HepG2 (cell line): ENCODE data around the gene ZNF506. TPM values are rescaled to one million over a fixed set of nuclear protein-coding genes. Genes with fewer than 3 reads are reported as not detected.

ENCODE experiments used
- ARHGAP35 ChIP-seq: sonication (generic); formaldehyde crosslinking; IDR thresholded peaks from 2 replicates; pipeline ENCODE4 v1.9.0; 2022; ENCODE audit warnings: mild to moderate bottlenecking, inconsistent platforms, moderate library complexity, missing genetic modification reagents, borderline replicate concordance
- ETV6 ChIP-seq: sonication (generic); formaldehyde crosslinking; conservative IDR thresholded peaks from 2 replicates; pipeline ENCODE4 v1.4.0; 2020; ENCODE audit warnings: missing genetic modification reagents
- HNRNPLL ChIP-seq: fragments of 200-400 bp; formaldehyde crosslinking; IDR thresholded peaks from 2 replicates; pipeline ENCODE4 v1.6.1; 2017; ENCODE audit warnings: mild to moderate bottlenecking, low read depth, low read length; ENCODE audit not compliant: poor library complexity, severe bottlenecking
- IRF2 ChIP-seq: IDR thresholded peaks from 2 replicates; pipeline ENCODE4 v1.6.1; 2018; ENCODE audit warnings: missing genetic modification reagents, missing compliant biosample characterization
- KDM6A ChIP-seq: IDR thresholded peaks from 2 replicates; pipeline ENCODE4 v1.6.1; 2016; ENCODE audit warnings: low read depth
- MYPOP ChIP-seq: sonication (generic); formaldehyde crosslinking; IDR thresholded peaks from 2 replicates; pipeline ENCODE4 v1.8.1; 2023; ENCODE audit warnings: mild to moderate bottlenecking, moderate library complexity, missing genetic modification reagents
- NFIC ChIP-seq: IDR thresholded peaks from 2 replicates; pipeline ENCODE4 v1.6.1; 2012; ENCODE audit warnings: mild to moderate bottlenecking, low read length, inconsistent platforms
- PAWR ChIP-seq: sonication (generic); formaldehyde crosslinking; IDR thresholded peaks from 2 replicates; pipeline ENCODE4 v1.4.0; 2020; ENCODE audit warnings: missing genetic modification reagents, mild to moderate bottlenecking, borderline replicate concordance
- RORA ChIP-seq: sonication (generic); formaldehyde crosslinking; IDR thresholded peaks from 2 replicates; pipeline ENCODE4 v1.5.0; 2020; ENCODE audit warnings: mild to moderate bottlenecking, missing genetic modification reagents, moderate library complexity
- SOX5 ChIP-seq: IDR thresholded peaks from 2 replicates; pipeline ENCODE4 v1.6.1; 2016; ENCODE audit warnings: borderline replicate concordance
- SOX6 ChIP-seq, 2 experiments: fragments of 450-650 bp in 1 of 2; sonication (generic) in 1 of 2; formaldehyde crosslinking in 1 of 2; IDR thresholded peaks; 2 replicates each; pipeline versions ENCODE4 v1.4.0 to v1.6.1; 2017 to 2020; ENCODE audit warnings: antibody characterized with exemption in 1 of 2, mild to moderate bottlenecking in 1 of 2, missing genetic modification reagents in 1 of 2
- SRY ChIP-seq: sonication (generic); formaldehyde crosslinking; IDR thresholded peaks from 2 replicates; pipeline ENCODE4 v1.8.0; 2022; ENCODE audit warnings: mild to moderate bottlenecking, missing genetic modification reagents
- TAF1 ChIP-seq: sonication (generic); formaldehyde crosslinking; IDR thresholded peaks from 2 replicates; pipeline ENCODE4 v1.4.0; 2020; ENCODE audit warnings: missing genetic modification reagents
- THAP11 ChIP-seq: IDR thresholded peaks from 2 replicates; pipeline ENCODE4 v1.6.1; 2016; ENCODE audit warnings: missing biosample characterization, missing genetic modification reagents
- TP53 ChIP-seq: sonication (generic); formaldehyde crosslinking; conservative IDR thresholded peaks from 2 replicates; pipeline ENCODE4 v1.4.0; 2020; ENCODE audit warnings: missing genetic modification reagents
- ZKSCAN8 ChIP-seq: IDR thresholded peaks from 2 replicates; pipeline ENCODE4 v1.6.1; 2016; ENCODE audit warnings: borderline replicate concordance, missing genetic modification reagents, missing compliant biosample characterization
- ZNF101 ChIP-seq: sonication (generic); formaldehyde crosslinking; IDR thresholded peaks from 2 replicates; pipeline ENCODE4 v1.4.0; 2020; ENCODE audit warnings: mild to moderate bottlenecking, low read depth, missing genetic modification reagents, borderline replicate concordance
- ZNF180 ChIP-seq: sonication (generic); formaldehyde crosslinking; IDR thresholded peaks from 2 replicates; pipeline ENCODE4 v1.4.0; 2020; ENCODE audit warnings: low read depth, missing genetic modification reagents, borderline replicate concordance
- ZNF232 ChIP-seq: sonication (generic); formaldehyde crosslinking; IDR thresholded peaks from 2 replicates; pipeline ENCODE4 v1.4.0; 2020; ENCODE audit warnings: missing genetic modification reagents, borderline replicate concordance
- ZNF646 ChIP-seq: sonication (generic); formaldehyde crosslinking; IDR thresholded peaks from 2 replicates; pipeline ENCODE4 v1.9.0; 2021; ENCODE audit warnings: mild to moderate bottlenecking, missing genetic modification reagents
- ZNF839 ChIP-seq: sonication (generic); formaldehyde crosslinking; IDR thresholded peaks from 2 replicates; pipeline ENCODE4 v1.4.0; 2020; ENCODE audit warnings: missing genetic modification reagents, mild to moderate bottlenecking, borderline replicate concordance
- ZNF850 ChIP-seq: sonication (generic); formaldehyde crosslinking; conservative IDR thresholded peaks from 2 replicates; pipeline ENCODE4 v1.9.0; 2021; ENCODE audit warnings: mild to moderate bottlenecking, missing genetic modification reagents
- polyA plus RNA-seq, 8 experiments: library from polyadenylated mRNA; depleted of rRNA in 3 of 8; stranded (reverse) in 7 of 8; unstranded in 1 of 8; fragments of >200 nt; fragmentation: Illumina TruSeq in 4 of 8; extraction: Trizol in 4 of 8; gene quantifications; 2 replicates each; pipeline versions ENCODE4 v1.2.1 to v1.2.3, GENCODE V29; 2011 to 2016; ENCODE audit warnings: low read depth in 4 of 8, missing spikeins in 1 of 8, mixed read lengths in 1 of 8; ENCODE audit not compliant: insufficient read depth in 1 of 8
- total RNA-seq, 5 experiments: library from RNA; depleted of rRNA; stranded (reverse); fragments of >200 nt; fragmentation: Illumina TruSeq; extraction: Trizol; gene quantifications; 2 replicates each; pipeline ENCODE4 v1.2.3, GENCODE V29; 2016; ENCODE audit warnings: low read depth in 1 of 5

ZNF506 gene
- total and polyA plus RNA-seq, 2 of the 13 experiments (the other 11 are each of a cell fraction or from before 2014, with no cell fraction given): not detected

GRCh38 chr19:19865750-19866610, 44.4 kb upstream of the ZNF506 start, which contains the start of gene ZNF253 (continued):
- peak; percentile 21; the same call in 1 of the 2 replicates for TF ChIP-seq ZNF232
- no peak for TF ChIP-seq KDM6A (CRISPR knock-in tag)
- TF ChIP-seq ARHGAP35 (CRISPR knock-in tag): no peak; the same call in 1 of the 2 replicates
- no peak for TF ChIP-seq SRY (CRISPR knock-in tag)
- peak; percentile 65; the same call in 1 of the 2 replicates for TF ChIP-seq MYPOP (CRISPR knock-in tag)
- peak; percentile 91 for TF ChIP-seq TAF1 (CRISPR knock-in tag)
- no peak for TF ChIP-seq ZNF180
- TF ChIP-seq TP53 (CRISPR knock-in tag): no peak
- no peak for TF ChIP-seq HNRNPLL
- 0 out of 2 replicates have a peak, but pooled peaks have one; percentile 8 for TF ChIP-seq SOX5 (CRISPR knock-in tag)
- TF ChIP-seq ETV6: 0 out of 2 replicates have a peak, but pooled peaks have one; percentile 25
- peak; percentile 53; the same call in 1 of the 2 replicates for TF ChIP-seq THAP11 (CRISPR knock-in tag)
- TF ChIP-seq ZNF646: no peak
- 0 out of 2 replicates have a peak, but pooled peaks have one; percentile 78 for TF ChIP-seq ZNF101 (CRISPR knock-in tag)
- TF ChIP-seq NFIC: no peak
- no peak for TF ChIP-seq SOX6 (IDR thresholded peaks at IDR 0.05)
- peak; percentile 39; the same call in 1 of the 2 replicates for TF ChIP-seq SOX6 (CRISPR knock-in tag; IDR thresholded peaks at IDR 0.05)
- no peak; the same call in 1 of the 2 replicates for TF ChIP-seq ZNF839 (CRISPR knock-in tag)
- no peak for TF ChIP-seq RORA (CRISPR knock-in tag)
- no peak for TF ChIP-seq ZNF850 (CRISPR knock-in tag)
- no peak for TF ChIP-seq ZKSCAN8
- TF ChIP-seq PAWR: 0 out of 2 replicates have a peak, but pooled peaks have one; percentile 42
- 0 out of 2 replicates have a peak, but pooled peaks have one; percentile 27 for TF ChIP-seq IRF2
